Measurements from ENCODE around the gene ARHGAP11B.
"Not testable (repeated sequence)": the region's sequence is repeated elsewhere in the genome, so short reads cannot be mapped to it uniquely, and the experiment has no call there.

The ARHGAP11B gene

GRCh38 chr15:30625436-30626193 is at the start of gene ARHGAP11B:
Gene ARHGAP11B, plus strand, starts transcription at chr15:30626128.
- DNase-seq, result not testable (repeated sequence)

- not testable (repeated sequence) for DNase-seq
Observed at GRCh38 chr15:30579394-30579970, 46.4 kb upstream of the ARHGAP11B start.

GRCh38 chr15:30580716-30581115 is 45.2 kb upstream of the ARHGAP11B start:
- not testable (repeated sequence) for DNase-seq

- not testable (repeated sequence) for DNase-seq
Observed at GRCh38 chr15:30598953-30599352, 27.0 kb upstream of the ARHGAP11B start.

GRCh38 chr15:30603796-30604195 is 22.1 kb upstream of the ARHGAP11B start, which contains the start of gene GOLGA8H:
Gene GOLGA8H, plus strand, starts transcription at chr15:30604028. Its CDS starts 98 bp downstream, at chr15:30604126.
- not testable (repeated sequence) for DNase-seq

GRCh38 chr15:30612271-30612670 is 13.7 kb upstream of the ARHGAP11B start:
- not testable (repeated sequence) for DNase-seq

- not testable (repeated sequence) for DNase-seq
Observed at GRCh38 chr15:30621342-30621741, 4.6 kb upstream of the ARHGAP11B start.

GRCh38 chr15:30626194-30626565 is 252 bp downstream of the ARHGAP11B start:
- not testable (repeated sequence) for DNase-seq

- DNase-seq, result not testable (repeated sequence)
Observed at GRCh38 chr15:30626632-30627031, 704 bp downstream of the ARHGAP11B start.

GRCh38 chr15:30650012-30650929 is 24.3 kb downstream of the ARHGAP11B start:
- no peak for DNase-seq

GRCh38 chr15:30661154-30661553 is 35.2 kb downstream of the ARHGAP11B start:
- DNase-seq, result not testable (repeated sequence)

- DNase-seq, result not testable (repeated sequence)
Observed at GRCh38 chr15:30669621-30670020, 43.7 kb downstream of the ARHGAP11B start.

- DNase-seq, result no peak
Observed at GRCh38 chr15:30670056-30670455, 44.1 kb downstream of the ARHGAP11B start.

GRCh38 chr15:30671309-30671708 is 45.4 kb downstream of the ARHGAP11B start:
- no peak for DNase-seq

- DNase-seq, result no peak
Observed at GRCh38 chr15:30675126-30675525, 49.2 kb downstream of the ARHGAP11B start.

- DNase-seq, result not testable (repeated sequence)
Observed at GRCh38 chr15:30675891-30676290, 50.0 kb downstream of the ARHGAP11B start.

GRCh38 chr15:30680997-30681396 is 55.1 kb downstream of the ARHGAP11B start:
- DNase-seq, result not testable (repeated sequence)

GRCh38 chr15:30685709-30686285 is 59.9 kb downstream of the ARHGAP11B start:
- DNase-seq, result peak; percentile 45

- not testable (repeated sequence) for DNase-seq
Observed at GRCh38 chr15:30686651-30687050, 60.7 kb downstream of the ARHGAP11B start.

Measured in NCI-H82 (cell line).